Peyer's patch (tissue), 4 donors: ENCODE data around the gene STK24. TPM values are rescaled to one million over a fixed set of nuclear protein-coding genes. Genes with fewer than 3 reads are reported as not detected.

Experiments
- DNase-seq, 3 donors: peaks; one replicate each; pipeline ENCODE4 v3.0.0-alpha.2; 2017 to 2019
- H3K27ac ChIP-seq, 4 donors: fragments of 200-600 bp; sonication (generic); one replicate each; pipeline ENCODE4 v1.5.1; 2016 to 2019
- H3K27me3 ChIP-seq, 2 donors: fragments of 200-600 bp; sonication (generic); one replicate each; pipeline ENCODE4 v1.5.1; 2019
- H3K36me3 ChIP-seq, 3 donors: fragments of 200-600 bp; sonication (generic); one replicate each; pipeline ENCODE4 v1.5.1; 2016 to 2019
- H3K4me1 ChIP-seq, 4 donors: fragments of 200-600 bp; sonication (generic); one replicate each; pipeline ENCODE4 v1.5.1; 2016 to 2019
- H3K4me3 ChIP-seq, 4 donors: fragments of 200-600 bp; sonication (generic); 1 replicate in 3 of 4; 2 replicates in 1 of 4; pipeline ENCODE4 v1.5.1; 2016 to 2019; ENCODE audit warnings: mild to moderate bottlenecking in 1 of 4
- H3K9me3 ChIP-seq, 4 donors: fragments of 200-600 bp; sonication (generic); one replicate each; pipeline ENCODE4 v1.5.1; 2016 to 2019; ENCODE audit warnings: mild to moderate bottlenecking in 1 of 4
- POLR2A ChIP-seq, 2 donors: fragments of 450-650 bp; IDR thresholded peaks; one replicate each; pipeline ENCODE4 v1.5.1; 2017; ENCODE audit warnings: antibody characterized with exemption in 2 of 2, mild to moderate bottlenecking in 2 of 2, moderate library complexity in 2 of 2
- total RNA-seq, 4 donors: library from RNA; depleted of rRNA; stranded (reverse); fragments of >200 nt; gene quantifications; one replicate each; pipeline ENCODE4 v1.1.0, GENCODE V29; 2016
- TF ChIP-seq, protein P1 (sequence below), 6 experiments: fragments of 450-650 bp in 4 of 6; fragments of 200-600 bp in 2 of 6; sonication (generic) in 1 of 6; IDR thresholded peaks; one replicate each; pipeline ENCODE4 v1.5.1; 2017 to 2019; ENCODE audit warnings: antibody characterized with exemption in 6 of 6, mild to moderate bottlenecking in 3 of 6, moderate library complexity in 1 of 6

Gene STK24
- total RNA-seq, 4 donors from 2014 or later: 84.2 to 137 (median 119) TPM

DNA sequence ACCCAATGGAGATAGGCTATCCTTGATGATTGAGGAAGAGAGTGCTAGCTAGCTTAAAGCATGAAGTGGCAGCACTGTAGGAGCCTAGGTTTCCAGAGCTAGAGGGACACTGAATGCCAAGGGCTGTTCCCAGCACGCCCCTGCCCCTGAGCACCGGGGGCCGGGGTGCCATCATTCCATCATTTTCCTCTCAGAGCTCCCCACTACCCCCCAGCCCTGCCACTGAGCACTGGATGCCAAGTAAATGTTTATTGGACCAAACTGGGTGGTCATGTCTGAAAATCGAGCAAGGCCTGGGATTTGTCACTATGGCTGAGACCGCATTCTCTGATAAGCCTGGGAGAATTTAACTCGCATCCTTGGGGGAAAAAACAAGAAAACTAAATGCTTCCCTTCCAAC is 142.8 kb downstream of the STK24 start:
- no peaks in the 10 kb centered on the region for H3K9me3 ChIP-seq
- H3K36me3 ChIP-seq: no peaks in the 10 kb centered on the region
- peaks cover 0 to 3% (median 0%) of the 10 kb centered on the region in 4 donors for H3K4me1 ChIP-seq
- no peak overlapping the region for H3K4me3 ChIP-seq
- no peak for DNase-seq
- H3K27ac ChIP-seq: no peak overlapping the region
- TF ChIP-seq, protein P1, sequence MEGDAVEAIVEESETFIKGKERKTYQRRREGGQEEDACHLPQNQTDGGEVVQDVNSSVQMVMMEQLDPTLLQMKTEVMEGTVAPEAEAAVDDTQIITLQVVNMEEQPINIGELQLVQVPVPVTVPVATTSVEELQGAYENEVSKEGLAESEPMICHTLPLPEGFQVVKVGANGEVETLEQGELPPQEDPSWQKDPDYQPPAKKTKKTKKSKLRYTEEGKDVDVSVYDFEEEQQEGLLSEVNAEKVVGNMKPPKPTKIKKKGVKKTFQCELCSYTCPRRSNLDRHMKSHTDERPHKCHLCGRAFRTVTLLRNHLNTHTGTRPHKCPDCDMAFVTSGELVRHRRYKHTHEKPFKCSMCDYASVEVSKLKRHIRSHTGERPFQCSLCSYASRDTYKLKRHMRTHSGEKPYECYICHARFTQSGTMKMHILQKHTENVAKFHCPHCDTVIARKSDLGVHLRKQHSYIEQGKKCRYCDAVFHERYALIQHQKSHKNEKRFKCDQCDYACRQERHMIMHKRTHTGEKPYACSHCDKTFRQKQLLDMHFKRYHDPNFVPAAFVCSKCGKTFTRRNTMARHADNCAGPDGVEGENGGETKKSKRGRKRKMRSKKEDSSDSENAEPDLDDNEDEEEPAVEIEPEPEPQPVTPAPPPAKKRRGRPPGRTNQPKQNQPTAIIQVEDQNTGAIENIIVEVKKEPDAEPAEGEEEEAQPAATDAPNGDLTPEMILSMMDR (IDR thresholded peaks at IDR 0.05): no peak
- TF ChIP-seq POLR2A (IDR thresholded peaks at IDR 0.05): no peak
- H3K27me3 ChIP-seq: no peaks in the 10 kb centered on the region

DNA sequence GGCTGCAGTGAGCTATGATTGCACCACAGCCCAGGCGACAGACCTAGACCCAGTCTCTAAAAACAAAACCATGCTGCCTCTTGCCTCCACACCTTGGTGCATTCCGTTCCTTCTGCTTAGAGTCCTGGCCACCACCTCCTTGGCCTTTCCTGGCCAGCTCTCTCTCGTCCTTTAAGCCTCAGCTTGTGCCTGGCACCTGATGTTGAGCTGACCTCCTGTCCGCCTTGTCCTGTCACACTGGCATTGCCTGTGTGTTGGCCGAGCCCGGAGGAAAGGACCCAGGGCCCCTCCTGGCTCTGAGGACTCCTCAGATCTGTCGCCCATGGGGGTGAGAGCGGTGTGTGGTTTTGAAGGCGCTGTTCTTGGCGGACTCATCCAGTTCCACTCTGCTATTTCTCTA is 143.3 kb downstream of the STK24 start:
- no peaks in the 10 kb centered on the region for H3K27me3 ChIP-seq
- no peak overlapping the region for H3K27ac ChIP-seq
- H3K4me3 ChIP-seq: no peak overlapping the region
- peaks cover 0 to 3% (median 0%) of the 10 kb centered on the region in 4 donors for H3K4me1 ChIP-seq
- TF ChIP-seq, protein P1 (IDR thresholded peaks at IDR 0.05): no peak
- TF ChIP-seq POLR2A (IDR thresholded peaks at IDR 0.05): no peak
- no peaks in the 10 kb centered on the region for H3K36me3 ChIP-seq
- DNase-seq: no peak
- no peaks in the 10 kb centered on the region for H3K9me3 ChIP-seq

DNA sequence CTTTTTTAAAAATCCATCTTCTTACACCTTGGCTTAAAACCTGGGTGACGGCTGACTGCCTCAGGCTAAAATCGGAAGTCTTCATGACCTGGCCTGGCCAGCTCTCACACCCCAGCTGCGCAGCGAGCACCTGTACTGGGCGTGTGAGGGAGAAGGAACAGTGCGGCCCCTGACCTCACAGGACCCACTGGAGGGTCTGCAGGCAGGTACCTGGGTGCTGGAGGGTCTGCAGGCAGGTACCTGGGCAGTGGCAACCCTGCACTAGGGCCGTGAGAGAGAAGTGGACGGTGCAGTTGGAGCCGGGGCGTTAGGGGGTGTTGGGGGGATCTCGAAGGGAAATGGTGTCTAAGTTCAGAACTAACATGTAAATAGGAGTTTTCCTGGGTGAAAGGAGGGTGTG is 144.3 kb downstream of the STK24 start:
- no peak for TF ChIP-seq POLR2A (IDR thresholded peaks at IDR 0.05)
- TF ChIP-seq, protein P1 (IDR thresholded peaks at IDR 0.05): no peak
- H3K4me1 ChIP-seq: peaks cover 0 to 3% (median 0%) of the 10 kb centered on the region in 4 donors
- H3K27me3 ChIP-seq: no peaks in the 10 kb centered on the region
- H3K27ac ChIP-seq: no peak overlapping the region
- no peaks in the 10 kb centered on the region for H3K36me3 ChIP-seq
- H3K9me3 ChIP-seq: no peaks in the 10 kb centered on the region
- no peak for DNase-seq
- H3K4me3 ChIP-seq: no peak overlapping the region

DNA sequence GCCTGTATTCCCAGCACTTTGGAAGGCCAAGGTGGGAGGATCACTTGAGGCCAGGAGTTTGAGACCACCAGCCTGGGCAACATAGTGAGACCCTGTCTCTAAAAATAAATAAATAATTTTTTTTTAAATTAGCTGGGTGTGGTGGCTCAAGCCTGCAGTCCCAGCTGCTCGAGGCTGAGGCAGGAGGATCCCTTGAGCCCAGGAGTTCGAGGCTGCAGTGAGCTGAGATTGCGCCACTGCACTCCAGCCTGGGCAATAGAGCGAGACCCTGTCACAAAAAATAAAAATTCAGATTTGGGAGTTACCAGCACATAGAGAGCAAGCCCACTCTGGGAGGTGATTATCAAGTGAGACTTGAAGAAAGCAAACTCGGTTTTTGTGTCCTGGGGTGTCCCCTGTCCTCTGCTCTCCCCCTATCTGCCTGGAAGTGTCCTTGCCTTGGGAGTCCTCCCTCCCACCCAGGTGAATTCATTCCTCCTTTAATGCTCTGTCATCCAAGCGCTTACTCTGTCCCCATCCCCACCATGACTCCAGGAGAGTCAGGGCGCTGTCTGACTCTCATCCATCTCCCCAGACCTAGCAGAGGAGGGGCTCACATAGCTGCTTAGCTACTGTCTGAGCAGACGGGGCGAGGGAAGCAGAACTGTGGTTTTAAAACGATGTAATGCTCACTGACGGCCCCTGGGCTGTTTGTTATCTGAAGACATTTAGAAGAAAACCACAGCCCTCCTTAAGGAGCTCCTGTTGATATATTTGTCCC is 146.8 kb downstream of the STK24 start:
- Histone ChIP-seq H3K27me3 (no peaks in the 10 kb centered on the region), H3K27ac (no peak overlapping the region), H3K9me3 (no peaks in the 10 kb centered on the region), H3K4me1 (peaks cover 0 to 3% (median 0%) of the 10 kb centered on the region in 4 donors), H3K36me3 (no peaks in the 10 kb centered on the region), H3K4me3 (no peak overlapping the region)
- no peak for DNase-seq
- TF ChIP-seq, protein P1 (IDR thresholded peaks at IDR 0.05): no peak
- TF ChIP-seq POLR2A (IDR thresholded peaks at IDR 0.05): no peak

DNA sequence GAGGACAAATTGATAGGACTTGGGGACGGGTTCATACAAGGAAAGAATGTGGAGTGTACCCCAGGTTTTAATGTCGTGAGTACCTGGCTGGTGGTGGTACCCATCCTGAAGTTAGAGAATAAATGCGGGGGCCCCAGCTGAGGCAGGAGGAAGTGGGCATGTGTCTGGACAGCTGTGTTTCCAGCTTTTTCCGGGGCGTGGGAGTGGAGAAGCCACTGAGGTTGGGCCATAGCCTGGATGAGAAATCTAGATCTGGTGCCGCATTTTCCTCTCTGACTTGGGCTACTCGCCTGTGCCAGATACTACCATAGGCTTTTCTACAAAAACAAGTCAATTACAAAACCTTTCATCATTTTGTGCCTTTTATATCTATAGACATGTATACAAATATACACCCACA is 147.4 kb downstream of the STK24 start:
- no peak for DNase-seq
- Histone ChIP-seq H3K27me3 (no peaks in the 10 kb centered on the region), H3K27ac (no peak overlapping the region), H3K4me1 (peaks cover 0 to 3% (median 0%) of the 10 kb centered on the region in 4 donors), H3K36me3 (no peaks in the 10 kb centered on the region), H3K9me3 (no peaks in the 10 kb centered on the region), H3K4me3 (no peak overlapping the region)
- TF ChIP-seq, protein P1 (IDR thresholded peaks at IDR 0.05): no peak
- TF ChIP-seq POLR2A (IDR thresholded peaks at IDR 0.05): no peak
